ENCODE measurements around the gene SRP9. TPM values are rescaled to one million over a fixed set of nuclear protein-coding genes. Genes with fewer than 3 reads are reported as not detected.
"Not testable (repeated sequence)": the region's sequence is repeated elsewhere in the genome, so short reads cannot be mapped to it uniquely, and the experiment has no call there.

The SRP9 gene
- total and polyA plus RNA-seq, 11 donors: 147 to 211 (median 171) TPM

DNA sequence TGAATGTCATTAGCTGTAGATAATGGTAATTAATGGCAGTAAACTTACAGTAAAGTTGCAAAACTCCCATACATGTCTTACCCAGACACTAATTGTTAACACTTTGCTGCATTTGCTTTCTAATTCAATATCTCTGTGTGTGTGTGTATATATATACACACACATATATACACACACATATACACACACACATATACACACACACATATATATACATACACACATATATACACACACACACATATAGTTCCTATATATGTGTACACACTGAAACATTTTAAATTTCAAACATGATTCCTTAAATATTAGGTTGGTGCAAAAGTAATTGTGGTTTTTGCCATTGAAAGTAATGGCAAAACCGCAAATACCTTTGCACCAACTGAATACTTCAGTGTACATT, 28.6 kb downstream of the SRP9 start:
- Histone ChIP-seq H3K9me3 (no peaks in the 10 kb centered on the region), H3K27me3 (no peaks in the 10 kb centered on the region), H3K27ac (no peak overlapping the region), H3K4me3 (no peak overlapping the region), H3K36me3 (no peaks in the 10 kb centered on the region), H3K4me1 (peaks cover 0 to 15% (median 5%) of the 10 kb centered on the region in 12 donors)
- ATAC-seq (no peak), DNase-seq (no peak)
- TF ChIP-seq, protein P1, sequence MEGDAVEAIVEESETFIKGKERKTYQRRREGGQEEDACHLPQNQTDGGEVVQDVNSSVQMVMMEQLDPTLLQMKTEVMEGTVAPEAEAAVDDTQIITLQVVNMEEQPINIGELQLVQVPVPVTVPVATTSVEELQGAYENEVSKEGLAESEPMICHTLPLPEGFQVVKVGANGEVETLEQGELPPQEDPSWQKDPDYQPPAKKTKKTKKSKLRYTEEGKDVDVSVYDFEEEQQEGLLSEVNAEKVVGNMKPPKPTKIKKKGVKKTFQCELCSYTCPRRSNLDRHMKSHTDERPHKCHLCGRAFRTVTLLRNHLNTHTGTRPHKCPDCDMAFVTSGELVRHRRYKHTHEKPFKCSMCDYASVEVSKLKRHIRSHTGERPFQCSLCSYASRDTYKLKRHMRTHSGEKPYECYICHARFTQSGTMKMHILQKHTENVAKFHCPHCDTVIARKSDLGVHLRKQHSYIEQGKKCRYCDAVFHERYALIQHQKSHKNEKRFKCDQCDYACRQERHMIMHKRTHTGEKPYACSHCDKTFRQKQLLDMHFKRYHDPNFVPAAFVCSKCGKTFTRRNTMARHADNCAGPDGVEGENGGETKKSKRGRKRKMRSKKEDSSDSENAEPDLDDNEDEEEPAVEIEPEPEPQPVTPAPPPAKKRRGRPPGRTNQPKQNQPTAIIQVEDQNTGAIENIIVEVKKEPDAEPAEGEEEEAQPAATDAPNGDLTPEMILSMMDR (IDR thresholded peaks at IDR 0.05): no peak
- no peak for TF ChIP-seq POLR2A (IDR thresholded peaks at IDR 0.05)
- WGBS, 4 donors: 89 to 98% (median 92%) methylated on average over 1 of the region's 1 CpG
- intact Hi-C loops (cut with DNase I): loop anchor here in 1 of 10 donors (10.0 kb wide), 1 partner anchor 109 kb away; no protein-coding TSS in a partner anchor

DNA sequence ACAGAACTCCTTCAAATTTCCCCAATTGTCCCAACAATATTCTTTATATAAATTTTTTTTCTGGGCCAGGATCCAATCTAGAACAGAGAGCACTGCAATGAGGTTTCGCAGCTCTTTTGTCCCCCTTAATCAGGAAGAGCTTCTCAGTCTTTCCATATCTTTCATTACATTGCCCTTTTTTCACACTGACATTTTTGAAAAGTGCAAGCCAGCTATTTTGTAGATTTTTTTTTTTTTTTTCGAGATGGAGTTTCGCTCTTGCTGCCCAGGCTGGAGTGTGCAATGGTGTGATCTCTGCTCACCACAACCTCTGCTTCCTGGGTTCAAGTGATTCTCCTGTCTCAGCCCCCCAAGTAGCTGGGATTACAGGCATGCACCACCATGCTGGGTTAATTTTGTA, 29.1 kb downstream of the SRP9 start:
- not testable (repeated sequence) for H3K27ac ChIP-seq, H3K4me3 ChIP-seq, H3K36me3 ChIP-seq, DNase-seq, H3K27me3 ChIP-seq, ATAC-seq, H3K9me3 ChIP-seq
- WGBS, 4 donors: 93 to 97% (median 96%) methylated on average over 3 of the region's 3 CpGs
- intact Hi-C loops (cut with DNase I): loop anchor here in 1 of 10 donors (10.0 kb wide), 1 partner anchor 108 kb away; no protein-coding TSS in a partner anchor
- H3K4me1 ChIP-seq: peaks cover 0 to 20% (median 9%) of the 10 kb centered on the region in 12 donors

DNA sequence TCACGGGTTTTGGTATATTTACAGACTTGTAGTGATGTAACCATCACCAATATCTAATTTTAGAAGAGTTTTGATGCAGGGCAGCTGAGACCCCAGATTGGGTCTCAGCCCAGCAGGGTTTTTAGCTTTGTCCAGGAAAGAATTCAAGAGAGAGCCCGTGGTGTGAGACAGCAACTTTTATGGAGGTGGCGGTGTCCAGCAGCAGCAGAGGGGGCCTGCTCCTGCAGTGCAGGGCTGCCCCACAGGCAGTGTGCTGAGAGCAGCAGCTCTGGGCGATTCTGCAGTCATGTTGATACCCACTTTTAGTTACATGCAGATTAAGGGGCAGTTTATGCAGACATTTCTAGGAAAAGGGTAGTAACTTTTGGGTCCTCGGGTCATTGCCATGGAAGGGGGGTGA, 30.5 kb downstream of the SRP9 start:
- Histone ChIP-seq H3K4me3 (no peak overlapping the region), H3K9me3 (no peaks in the 10 kb centered on the region), H3K36me3 (no peaks in the 10 kb centered on the region), H3K4me1 (peaks cover 0 to 34% (median 20%) of the 10 kb centered on the region in 12 donors), H3K27ac (no peak overlapping the region), H3K27me3 (no peaks in the 10 kb centered on the region)
- WGBS, 4 donors: 74 to 97% (median 81%) methylated on average over 5 of the region's 5 CpGs
- TF ChIP-seq, protein P1 (IDR thresholded peaks at IDR 0.05): no peak
- no peak for TF ChIP-seq POLR2A (IDR thresholded peaks at IDR 0.05)
- ATAC-seq (no peak), DNase-seq (no peak)
- intact Hi-C loops (cut with DNase I): loop anchor here in 2 of 10 donors (2.0 to 10.0 kb wide), 2 partner anchors 27 to 107 kb away; no protein-coding TSS in a partner anchor

DNA sequence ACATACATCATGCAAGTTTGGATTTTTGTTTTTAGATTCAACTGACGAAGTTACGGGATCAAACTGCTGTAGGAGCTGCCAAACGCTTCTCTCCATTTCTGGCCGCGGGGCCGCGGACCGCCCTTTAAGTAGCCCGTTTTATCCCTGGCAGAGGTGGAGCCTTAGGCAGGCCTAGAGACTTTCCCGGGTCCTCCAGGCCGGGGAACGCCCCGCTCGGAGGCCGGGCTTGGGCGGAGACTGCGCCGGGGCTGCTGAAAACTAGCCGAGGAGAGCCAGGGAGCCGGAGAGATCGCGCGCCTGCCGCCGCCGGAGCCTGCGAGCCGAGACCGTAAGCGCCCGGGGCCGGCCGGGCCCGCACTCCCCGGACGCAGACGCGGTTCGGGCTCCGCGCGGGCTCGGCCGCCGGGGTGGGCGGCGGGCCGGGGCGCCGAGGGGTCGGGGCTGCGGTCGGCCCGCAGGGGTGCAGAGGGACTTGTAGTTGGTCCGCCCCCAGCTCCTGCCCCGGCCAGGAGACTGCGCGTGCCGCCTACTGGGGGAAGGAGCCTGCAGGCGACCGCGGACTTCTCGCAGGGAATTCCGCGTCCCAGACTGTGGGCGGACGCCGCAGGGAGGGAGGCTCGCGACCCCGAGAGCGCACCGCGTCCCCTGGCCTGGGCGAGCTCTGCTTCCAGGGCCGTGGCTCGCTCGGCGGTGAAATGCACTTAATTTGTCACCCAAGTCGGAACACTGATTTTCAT, 32.4 kb downstream of the SRP9 start, which contains the start of gene EPHX1:
Gene EPHX1 (plus strand): TSS at position 283 of the 737 bp plus-strand sequence. CDS start 18,606 bp downstream, outside the sequence.
- Histone ChIP-seq H3K27me3 (no peaks in the 10 kb centered on the region), H3K4me3 (peak within 1 kb of the TSS; percentile 38 to 95 (median 74)), H3K27ac (peak within 1 kb of the TSS; percentile 41 to 96 (median 88)), H3K4me1 (peaks cover 13 to 52% (median 38%) of the 10 kb centered on the region in 12 donors), H3K36me3 (no peaks in the 10 kb centered on the region), H3K9me3 (no peaks in the 10 kb centered on the region)
- WGBS, 4 donors: 0 to 1% (median 1%) methylated on average over 25 to 80 of the region's 80 CpGs
- peak in 1 of 2 donors; percentile 83 for TF ChIP-seq POLR2A (IDR thresholded peaks at IDR 0.05)
- TF ChIP-seq, protein P1 (IDR thresholded peaks at IDR 0.05): peak in 9 of 12 donors; percentile 10 to 59 (median 43)
- intact Hi-C loops (cut with DNase I): loop anchor here (1.0 to 10.0 kb wide), 8 partner anchors 25 to 105 kb away; partner anchors contain the start of genes SRP9 (in 7 of the 10) and TMEM63A (in 2 of the 10)
- peak; percentile 93 to 95 (median 94) for DNase-seq
- ATAC-seq: peak; percentile 87 to 95 (median 92)

DNA sequence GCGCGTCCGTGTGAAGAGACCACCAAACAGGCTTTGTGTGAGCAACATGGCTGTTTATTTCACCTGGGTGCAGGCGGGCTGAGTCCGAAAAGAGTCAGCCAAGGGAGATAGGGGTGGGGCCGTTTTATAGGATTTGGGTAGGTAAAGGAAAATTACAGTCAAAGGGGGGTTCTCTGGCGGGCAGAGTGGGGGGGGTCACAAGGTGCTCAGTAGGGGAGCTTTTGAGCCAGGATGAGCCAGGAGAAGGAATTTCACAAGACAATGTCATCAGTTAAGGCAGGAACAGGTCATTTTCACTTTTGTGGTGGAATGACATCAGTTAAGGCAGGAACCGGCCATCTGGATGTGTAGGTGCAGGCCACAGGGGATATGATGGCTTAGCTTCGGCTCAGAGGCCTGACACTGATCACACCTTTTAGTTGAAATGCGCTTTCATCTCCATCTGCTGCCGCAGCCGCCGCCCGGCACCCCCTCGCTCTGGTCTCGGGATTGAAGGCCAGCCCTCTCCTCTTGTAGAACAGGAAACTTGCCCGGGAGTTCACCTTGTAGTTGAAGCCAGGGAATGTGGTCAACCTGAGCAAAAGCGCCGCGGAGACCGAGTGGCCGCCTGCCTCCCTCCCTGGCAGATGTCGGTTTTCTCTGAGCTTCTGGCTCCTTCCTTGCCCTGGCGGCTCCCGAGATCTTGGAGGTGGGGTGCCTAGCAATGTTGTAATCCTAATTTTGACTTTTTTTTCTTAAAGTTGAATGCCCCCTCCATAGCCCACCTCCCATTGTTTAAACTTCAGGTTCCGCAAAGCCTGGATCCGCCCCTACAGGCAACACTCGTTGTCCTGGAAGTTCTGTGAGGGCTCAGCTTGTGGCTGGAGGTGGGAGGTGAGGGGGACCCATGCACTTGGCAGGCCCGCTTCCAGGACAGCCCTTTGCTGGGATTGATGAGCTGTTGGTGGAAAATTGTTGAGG, 33.2 kb downstream of the SRP9 start:
- not testable (repeated sequence) for H3K36me3 ChIP-seq, H3K9me3 ChIP-seq, H3K27me3 ChIP-seq
- Histone ChIP-seq H3K27ac (peak overlapping the region; percentile 41 to 96 (median 88)), H3K4me3 (peak overlapping the region; percentile 38 to 95 (median 74)), H3K4me1 (peaks cover 13 to 58% (median 44%) of the 10 kb centered on the region in 12 donors)
- peak in 2 of 5 donors; percentile 47 to 52 for DNase-seq
- intact Hi-C loops (cut with DNase I): loop anchor here in 9 of 10 donors (1.0 to 5.0 kb wide), 6 partner anchors 24 to 72 kb away; partner anchors contain the start of genes SRP9 (in 7 of the 9) and TMEM63A (in 2 of the 9)
- peak in 1 of 4 donors; percentile 40 for ATAC-seq
- whole genome bisulfite sequencing, 4 donors: 16 to 20% (median 17%) methylated on average over 28 to 29 of the region's 29 CpGs

Data from heart left ventricle (tissue), 16 donors.